RWPE2 (cell line): ENCODE data around the gene TMED3.
A peak's percentile ranks its signal among the peaks of the same experiment; 100 is the strongest.

Source experiments
- ATAC-seq: fragments of 200-7000 bp; cut with Tn5 transposase; 3 replicates; pipeline ENCODE4 v1.9.1; 2021; ENCODE audit warnings: low read depth
- DNase-seq: peaks from one replicate; pipeline ENCODE4 v3.0.0-alpha.2; 2020; ENCODE audit warnings: low spot score
- H3K27ac ChIP-seq: fragments of 450-650 bp; 2 replicates; pipeline ENCODE4 v1.5.1; 2017; ENCODE audit warnings: mild to moderate bottlenecking; ENCODE audit not compliant: poor library complexity, severe bottlenecking
- H3K27me3 ChIP-seq: fragments of 250-450 bp; sonication (Bioruptor Pico); 2 replicates; pipeline ENCODE4 v1.5.1; 2021; ENCODE audit warnings: mild to moderate bottlenecking, moderate library complexity; ENCODE audit not compliant: insufficient read depth, poor library complexity, severe bottlenecking
- H3K36me3 ChIP-seq: fragments of 250-450 bp; sonication (Bioruptor Pico); 2 replicates; pipeline ENCODE4 v1.5.1; 2020; ENCODE audit warnings: low read depth, mild to moderate bottlenecking, moderate library complexity
- H3K4me1 ChIP-seq: fragments of 250-450 bp; sonication (Bioruptor Pico); 2 replicates; pipeline ENCODE4 v1.5.1; 2021; ENCODE audit warnings: mild to moderate bottlenecking, moderate library complexity; ENCODE audit not compliant: insufficient read depth, poor library complexity, severe bottlenecking
- H3K4me3 ChIP-seq: fragments of 250-450 bp; sonication (Bioruptor Pico); 2 replicates; pipeline ENCODE4 v1.5.1; 2021; ENCODE audit warnings: mild to moderate bottlenecking, moderate library complexity; ENCODE audit not compliant: severe bottlenecking
- H3K9me3 ChIP-seq: fragments of 250-450 bp; sonication (Bioruptor Pico); 2 replicates; pipeline ENCODE4 v1.5.1; 2021; ENCODE audit warnings: mild to moderate bottlenecking, moderate library complexity; ENCODE audit not compliant: severe bottlenecking
- CTCF ChIP-seq: fragments of 450-650 bp; IDR thresholded peaks from one replicate; pipeline ENCODE4 v1.5.1; 2017; ENCODE audit warnings: mild to moderate bottlenecking, moderate library complexity; ENCODE audit not compliant: poor library complexity, severe bottlenecking

The TMED3 gene

GRCh38 chr15:79294075-79294474, 16.8 kb upstream of the TMED3 start:
- Histone ChIP-seq H3K9me3 (no peaks in the 10 kb centered on the region), H3K4me3 (no peak overlapping the region), H3K36me3 (no peaks in the 10 kb centered on the region), H3K4me1 (no peaks in the 10 kb centered on the region), H3K27ac (no peak overlapping the region), H3K27me3 (peaks cover 6% of the 10 kb centered on the region)
- TF ChIP-seq CTCF = no peak
- ATAC-seq (no peak), DNase-seq (no peak)

- ATAC-seq = no peak
- H3K36me3 ChIP-seq = no peaks in the 10 kb centered on the region
- H3K4me1 ChIP-seq = no peaks in the 10 kb centered on the region
- no peak for DNase-seq
- no peak overlapping the region for H3K27ac ChIP-seq
- H3K4me3 ChIP-seq = no peak overlapping the region
- peak; percentile 50 for TF ChIP-seq CTCF
- H3K27me3 ChIP-seq = peaks cover 31% of the 10 kb centered on the region
- no peaks in the 10 kb centered on the region for H3K9me3 ChIP-seq
These were observed 14.3 kb upstream of the TMED3 start for GRCh38 chr15:79296583-79296982.

GRCh38 chr15:79299126-79299840, 11.6 kb upstream of the TMED3 start:
- Histone ChIP-seq H3K9me3 (no peaks in the 10 kb centered on the region), H3K27me3 (peaks cover 55% of the 10 kb centered on the region), H3K36me3 (no peaks in the 10 kb centered on the region), H3K27ac (no peak overlapping the region), H3K4me3 (no peak overlapping the region), H3K4me1 (no peaks in the 10 kb centered on the region)
- TF ChIP-seq CTCF = no peak
- DNase-seq (no peak), ATAC-seq (no peak)

- H3K36me3 ChIP-seq = no peaks in the 10 kb centered on the region
- no peak for DNase-seq
- no peak overlapping the region for H3K27ac ChIP-seq
- ATAC-seq = no peak
- no peak overlapping the region for H3K4me3 ChIP-seq
- no peak for TF ChIP-seq CTCF
- no peaks in the 10 kb centered on the region for H3K9me3 ChIP-seq
- no peaks in the 10 kb centered on the region for H3K4me1 ChIP-seq
- H3K27me3 ChIP-seq = peaks cover 60% of the 10 kb centered on the region
These were observed 11.1 kb upstream of the TMED3 start for GRCh38 chr15:79299841-79300235.

GRCh38 chr15:79307251-79307650, 3.7 kb upstream of the TMED3 start:
- ATAC-seq (no peak), DNase-seq (no peak)
- Histone ChIP-seq H3K36me3 (no peaks in the 10 kb centered on the region), H3K4me1 (peaks cover 1% of the 10 kb centered on the region), H3K27ac (no peak overlapping the region), H3K27me3 (peaks cover 60% of the 10 kb centered on the region), H3K4me3 (no peak overlapping the region), H3K9me3 (no peaks in the 10 kb centered on the region)
- no peak for TF ChIP-seq CTCF
